ENCODE measurements around the gene PRMT3. TPM values are rescaled to one million over a fixed set of nuclear protein-coding genes. Genes with fewer than 3 reads are reported as not detected.

PRMT3 gene
- total RNA-seq, 1 donor from 2014 or later, result 39.6 TPM

DNA sequence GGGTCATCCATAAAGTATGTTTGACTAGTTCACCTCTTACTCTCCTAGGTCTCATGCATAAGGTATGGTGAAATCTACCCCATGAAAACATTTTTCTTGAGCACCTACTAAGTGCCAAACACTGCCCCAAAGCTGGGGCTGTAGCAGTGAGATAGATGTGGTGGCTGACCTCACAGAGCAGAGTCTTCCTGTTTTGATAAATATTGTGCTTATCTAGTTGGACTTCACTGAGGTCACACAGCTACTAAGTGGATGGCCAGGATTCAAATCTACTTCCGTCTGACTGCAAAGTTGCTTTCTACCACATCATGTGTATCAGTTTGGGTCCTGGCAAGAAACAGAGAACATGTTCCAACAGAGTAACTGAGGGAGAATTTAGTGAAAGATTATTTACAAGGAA lies 30.4 kb upstream of the PRMT3 start:
- DNase-seq (ENCODE audit: low spot score), result no peak
- peaks cover 4% of the 10 kb centered on the region for H3K27me3 Mint-ChIP-seq (ENCODE audit: insufficient read depth, low read depth)
- Histone ChIP-seq H3F3A (ENCODE audit: low read depth) (peaks cover 13% of the 10 kb centered on the region), H4K20me1 (ENCODE audit: low read depth) (no peaks in the 10 kb centered on the region), H3K4me2 (no peak overlapping the region), H2AFZ (replicated peaks) (no peak overlapping the region), H3K4me1 (peaks cover 13% of the 10 kb centered on the region), H3K27ac (no peak overlapping the region), H3K36me3 (no peaks in the 10 kb centered on the region), H3K27me3 (peaks cover 6% of the 10 kb centered on the region), H3K9ac (no peak overlapping the region), H3K79me2 (ENCODE audit: low read depth) (no peaks in the 10 kb centered on the region), H3K4me3 (no peak overlapping the region), H3K9me3 (ENCODE audit: low read depth) (no peaks in the 10 kb centered on the region)
- TF ChIP-seq, protein P1, sequence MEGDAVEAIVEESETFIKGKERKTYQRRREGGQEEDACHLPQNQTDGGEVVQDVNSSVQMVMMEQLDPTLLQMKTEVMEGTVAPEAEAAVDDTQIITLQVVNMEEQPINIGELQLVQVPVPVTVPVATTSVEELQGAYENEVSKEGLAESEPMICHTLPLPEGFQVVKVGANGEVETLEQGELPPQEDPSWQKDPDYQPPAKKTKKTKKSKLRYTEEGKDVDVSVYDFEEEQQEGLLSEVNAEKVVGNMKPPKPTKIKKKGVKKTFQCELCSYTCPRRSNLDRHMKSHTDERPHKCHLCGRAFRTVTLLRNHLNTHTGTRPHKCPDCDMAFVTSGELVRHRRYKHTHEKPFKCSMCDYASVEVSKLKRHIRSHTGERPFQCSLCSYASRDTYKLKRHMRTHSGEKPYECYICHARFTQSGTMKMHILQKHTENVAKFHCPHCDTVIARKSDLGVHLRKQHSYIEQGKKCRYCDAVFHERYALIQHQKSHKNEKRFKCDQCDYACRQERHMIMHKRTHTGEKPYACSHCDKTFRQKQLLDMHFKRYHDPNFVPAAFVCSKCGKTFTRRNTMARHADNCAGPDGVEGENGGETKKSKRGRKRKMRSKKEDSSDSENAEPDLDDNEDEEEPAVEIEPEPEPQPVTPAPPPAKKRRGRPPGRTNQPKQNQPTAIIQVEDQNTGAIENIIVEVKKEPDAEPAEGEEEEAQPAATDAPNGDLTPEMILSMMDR (IDR thresholded peaks at IDR 0.05), result no peak
- TF ChIP-seq EZH2phosphoT487 (IDR thresholded peaks at IDR 0.05), result no peak
- no peak for TF ChIP-seq EZH2 (IDR thresholded peaks at IDR 0.05)
- H3K4me3 Mint-ChIP-seq, result no peak overlapping the region
- H3K4me1 Mint-ChIP-seq, result peaks cover 5% of the 10 kb centered on the region
- H3K27ac Mint-ChIP-seq, result no peak overlapping the region
- H3K9me3 Mint-ChIP-seq, result peaks cover 2% of the 10 kb centered on the region
- H3K36me3 Mint-ChIP-seq, result no peaks in the 10 kb centered on the region

DNA sequence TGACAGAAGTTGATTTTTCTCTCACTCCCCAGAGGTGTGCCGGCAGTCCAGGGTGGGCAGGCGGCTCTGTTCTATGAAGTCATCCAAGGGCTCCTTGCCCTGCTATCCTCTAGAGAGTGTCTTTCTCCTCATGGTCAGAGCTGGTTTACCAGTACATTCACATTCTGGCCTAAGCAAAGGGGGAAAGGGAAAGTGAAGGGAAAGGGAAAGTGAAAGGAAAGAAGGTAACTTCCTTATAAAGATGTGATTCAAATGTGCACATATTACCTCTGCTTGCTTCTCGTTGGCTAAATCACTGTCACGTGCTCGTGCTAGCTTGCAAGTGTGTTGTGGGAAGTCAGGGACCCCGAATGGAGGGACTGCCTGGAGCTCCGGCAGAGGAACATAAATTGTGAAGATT lies 26.9 kb upstream of the PRMT3 start:
- H3K4me3 Mint-ChIP-seq, result no peak overlapping the region
- no peaks in the 10 kb centered on the region for H3K9me3 ChIP-seq (ENCODE audit: low read depth)
- H3K36me3 Mint-ChIP-seq, result no peaks in the 10 kb centered on the region
- H3K4me2 ChIP-seq, result no peak overlapping the region
- H3K4me1 Mint-ChIP-seq, result peaks cover 9% of the 10 kb centered on the region
- DNase-seq (ENCODE audit: low spot score), result no peak
- no peak overlapping the region for H3K9ac ChIP-seq
- H3K4me3 ChIP-seq, result no peak overlapping the region
- no peaks in the 10 kb centered on the region for H3K4me1 ChIP-seq
- no peak overlapping the region for H3K27ac Mint-ChIP-seq
- no peaks in the 10 kb centered on the region for H4K20me1 ChIP-seq (ENCODE audit: low read depth)
- H3K27ac ChIP-seq, result no peak overlapping the region
- peaks cover 4% of the 10 kb centered on the region for H3F3A ChIP-seq (ENCODE audit: low read depth)
- peaks cover 7% of the 10 kb centered on the region for H3K9me3 Mint-ChIP-seq
- H3K27me3 ChIP-seq, result peaks cover 33% of the 10 kb centered on the region
- H3K27me3 Mint-ChIP-seq (ENCODE audit: insufficient read depth, low read depth), result peaks cover 22% of the 10 kb centered on the region
- H3K79me2 ChIP-seq (ENCODE audit: low read depth), result no peaks in the 10 kb centered on the region
- no peak overlapping the region for H2AFZ ChIP-seq (replicated peaks)
- TF ChIP-seq EZH2phosphoT487 (IDR thresholded peaks at IDR 0.05), result no peak
- no peak for TF ChIP-seq EZH2 (IDR thresholded peaks at IDR 0.05)
- TF ChIP-seq, protein P1 (IDR thresholded peaks at IDR 0.05), result no peak
- H3K36me3 ChIP-seq, result no peaks in the 10 kb centered on the region

DNA sequence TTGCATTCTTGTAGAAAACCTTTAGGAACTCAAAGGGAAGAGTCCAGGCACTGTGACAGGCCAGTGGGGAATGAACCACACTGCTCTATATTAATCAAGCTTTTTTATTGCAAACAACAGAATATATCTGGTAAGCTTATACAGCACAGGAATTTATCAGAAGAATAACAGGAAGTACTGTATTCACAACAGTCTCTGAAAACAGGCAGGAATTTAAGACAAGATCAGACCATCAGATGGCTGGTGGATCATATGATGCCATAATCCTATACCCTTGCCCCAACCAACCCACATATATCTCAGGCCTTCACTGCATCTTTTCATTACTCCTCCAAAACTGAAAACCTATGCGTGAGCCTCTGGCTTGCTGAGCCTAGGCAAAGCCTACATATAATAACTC lies 25.0 kb upstream of the PRMT3 start:
- H3K4me1 Mint-ChIP-seq, result peaks cover 16% of the 10 kb centered on the region
- Histone ChIP-seq H3K4me2 (no peak overlapping the region), H4K20me1 (ENCODE audit: low read depth) (no peaks in the 10 kb centered on the region), H3K4me1 (no peaks in the 10 kb centered on the region), H3K27me3 (peaks cover 33% of the 10 kb centered on the region), H2AFZ (replicated peaks) (no peak overlapping the region), H3K36me3 (no peaks in the 10 kb centered on the region), H3K9ac (no peak overlapping the region), H3K9me3 (ENCODE audit: low read depth) (no peaks in the 10 kb centered on the region), H3K4me3 (no peak overlapping the region), H3F3A (ENCODE audit: low read depth) (peaks cover 4% of the 10 kb centered on the region), H3K27ac (no peak overlapping the region), H3K79me2 (ENCODE audit: low read depth) (no peaks in the 10 kb centered on the region)
- H3K27ac Mint-ChIP-seq, result no peak overlapping the region
- DNase-seq (ENCODE audit: low spot score), result no peak
- H3K27me3 Mint-ChIP-seq (ENCODE audit: insufficient read depth, low read depth), result peaks cover 27% of the 10 kb centered on the region
- TF ChIP-seq, protein P1 (IDR thresholded peaks at IDR 0.05), result no peak
- TF ChIP-seq EZH2phosphoT487 (IDR thresholded peaks at IDR 0.05) (no peak), EZH2 (IDR thresholded peaks at IDR 0.05) (no peak)
- H3K4me3 Mint-ChIP-seq, result no peak overlapping the region
- H3K36me3 Mint-ChIP-seq, result no peaks in the 10 kb centered on the region
- peaks cover 7% of the 10 kb centered on the region for H3K9me3 Mint-ChIP-seq
